Measurements from ENCODE around the gene C12orf76. TPM values are rescaled to one million over a fixed set of nuclear protein-coding genes. Genes with fewer than 3 reads are reported as not detected.
"Not testable (repeated sequence)": the region's sequence is repeated elsewhere in the genome, so short reads cannot be mapped to it uniquely, and the experiment has no call there.

The C12orf76 gene
- total RNA-seq, 2 donors from 2014 or later: 2.0 to 15.3 TPM

DNA sequence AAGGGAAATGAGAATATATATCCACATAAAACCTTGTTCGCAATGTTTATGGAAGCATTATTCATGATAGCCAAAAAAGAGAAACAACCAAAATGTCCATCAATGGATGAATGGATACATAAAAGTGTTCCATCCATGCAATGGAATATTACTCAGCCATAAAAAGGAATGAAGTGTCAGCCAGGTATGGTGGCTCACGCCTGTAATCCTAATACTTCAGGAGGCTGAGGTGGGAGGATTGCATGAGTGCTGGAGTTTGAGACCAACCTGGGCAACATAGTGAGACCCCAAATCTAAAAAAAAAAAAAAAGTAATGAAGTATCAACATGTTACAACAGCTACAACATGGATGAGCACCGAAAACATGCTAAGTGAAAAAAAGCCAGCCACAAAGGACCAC lies 23.6 kb upstream of the C12orf76 start:
- H3K36me3 ChIP-seq (replicated peaks in 1 of 2; ENCODE audit: insufficient read depth in 1 of 2, low read depth in 2 of 2): no peaks in the 10 kb centered on the region
- H3K27me3 ChIP-seq: no peaks in the 10 kb centered on the region
- no peak overlapping the region for H3K27ac ChIP-seq
- intact Hi-C loops (cut with DNase I): no loop called here
- TF ChIP-seq CTCF (IDR thresholded peaks at IDR 0.05) (no peak), POLR2A (IDR thresholded peaks at IDR 0.05) (no peak)
- 79 to 84% methylated on average over 3 of the region's 3 CpGs for WGBS, 2 donors
- no peak overlapping the region for H3K4me3 ChIP-seq
- ATAC-seq (no peak), DNase-seq (no peak)
- H3K9me3 ChIP-seq: no peaks in the 10 kb centered on the region
- H3K4me1 ChIP-seq: no peaks in the 10 kb centered on the region

DNA sequence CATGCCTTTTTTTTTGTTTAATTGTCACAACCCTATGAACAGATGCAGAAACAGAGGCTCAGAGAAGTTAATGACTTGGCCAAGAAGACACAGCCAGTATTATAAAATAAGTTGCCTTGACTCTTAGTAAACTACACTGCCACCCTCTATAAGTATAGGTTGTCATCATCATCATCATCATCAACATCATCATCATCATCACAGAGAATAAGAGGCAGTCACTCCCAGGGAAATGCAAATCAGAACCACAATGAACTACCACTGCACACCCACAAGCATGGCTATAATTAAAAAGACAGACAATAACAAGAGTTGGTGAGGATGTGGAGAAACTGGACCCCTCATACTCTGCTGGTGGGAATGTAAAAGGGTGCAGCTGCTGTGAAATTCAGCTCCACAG lies 23.2 kb upstream of the C12orf76 start:
- ATAC-seq (no peak), DNase-seq (no peak)
- no peak overlapping the region for H3K27ac ChIP-seq
- H3K4me1 ChIP-seq: no peaks in the 10 kb centered on the region
- intact Hi-C loops (cut with DNase I): no loop called here
- H3K9me3 ChIP-seq: no peaks in the 10 kb centered on the region
- no peaks in the 10 kb centered on the region for H3K36me3 ChIP-seq (replicated peaks in 1 of 2; ENCODE audit: insufficient read depth in 1 of 2, low read depth in 2 of 2)
- TF ChIP-seq CTCF (IDR thresholded peaks at IDR 0.05) (no peak), POLR2A (IDR thresholded peaks at IDR 0.05) (no peak)
- H3K27me3 ChIP-seq: no peaks in the 10 kb centered on the region
- H3K4me3 ChIP-seq: no peak overlapping the region

DNA sequence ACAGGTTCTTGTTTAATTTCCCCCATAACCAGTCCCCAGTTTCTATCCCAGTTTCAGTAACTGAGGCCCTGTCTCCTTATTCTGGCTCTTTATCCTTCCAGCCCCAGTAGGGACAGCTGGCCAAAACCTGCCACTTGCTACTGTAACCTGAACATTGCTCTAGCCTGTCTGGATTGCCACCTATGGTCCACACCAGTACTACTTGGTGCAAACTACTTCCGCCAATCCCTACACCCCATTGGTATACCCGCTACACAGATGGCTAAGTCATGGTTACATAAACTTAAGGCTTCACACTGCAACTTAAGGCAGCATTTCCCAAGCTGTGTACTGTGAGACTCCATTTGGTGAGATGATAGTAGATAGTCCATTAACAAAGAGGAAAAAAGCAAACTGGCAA lies 20.3 kb upstream of the C12orf76 start:
- H3K27ac ChIP-seq: no peak overlapping the region
- TF ChIP-seq CTCF (IDR thresholded peaks at IDR 0.05) (no peak), POLR2A (IDR thresholded peaks at IDR 0.05) (no peak)
- intact Hi-C loops (cut with DNase I): no loop called here
- no peaks in the 10 kb centered on the region for H3K9me3 ChIP-seq
- no peaks in the 10 kb centered on the region for H3K4me1 ChIP-seq
- ATAC-seq: no peak
- no peaks in the 10 kb centered on the region for H3K36me3 ChIP-seq (replicated peaks in 1 of 2; ENCODE audit: insufficient read depth in 1 of 2, low read depth in 2 of 2)
- H3K4me3 ChIP-seq: no peak overlapping the region
- no peaks in the 10 kb centered on the region for H3K27me3 ChIP-seq
- DNase-seq: no peak
- WGBS, 2 donors: 90 to 93% methylated on average over 2 of the region's 2 CpGs

- WGBS, 2 donors: 78 to 86% methylated on average over 9 of the region's 9 CpGs
- H3K9me3 ChIP-seq; ATAC-seq; H3K36me3 ChIP-seq (replicated peaks in 1 of 2; ENCODE audit: insufficient read depth in 1 of 2, low read depth in 2 of 2); H3K27me3 ChIP-seq; H3K4me3 ChIP-seq; DNase-seq; H3K27ac ChIP-seq; intact Hi-C loops (cut with DNase I); H3K4me1 ChIP-seq: not testable (repeated sequence)
Measured at GRCh38 chr12:110068115-110068514, 19.8 kb upstream of the C12orf76 start.

GRCh38 chr12:110067531-110067930 lies 19.2 kb upstream of the C12orf76 start:
- DNase-seq (no peak), ATAC-seq (no peak)
- H3K27ac ChIP-seq: no peak overlapping the region
- no peaks in the 10 kb centered on the region for H3K9me3 ChIP-seq
- WGBS, 2 donors: 72 to 85% methylated on average over 5 to 7 of the region's 7 CpGs
- no peak for TF ChIP-seq CTCF (IDR thresholded peaks at IDR 0.05)
- no peak for TF ChIP-seq POLR2A (IDR thresholded peaks at IDR 0.05)
- H3K4me1 ChIP-seq: no peaks in the 10 kb centered on the region
- no peaks in the 10 kb centered on the region for H3K36me3 ChIP-seq (replicated peaks in 1 of 2; ENCODE audit: insufficient read depth in 1 of 2, low read depth in 2 of 2)
- intact Hi-C loops (cut with DNase I): no loop called here
- H3K4me3 ChIP-seq: no peak overlapping the region
- H3K27me3 ChIP-seq: no peaks in the 10 kb centered on the region
